IMR-90 (cell line): Measurements from ENCODE around the gene ZNRD2. TPM values are rescaled to one million over a fixed set of nuclear protein-coding genes. Genes with fewer than 3 reads are reported as not detected.

Experiments used
- ATAC-seq: fragments of 200-7000 bp; cut with Tn5 transposase; 2 replicates; pipeline ENCODE4 v1.9.1; 2020; ENCODE audit warnings: low read depth, mild to moderate bottlenecking, moderate library complexity
- BruUV-seq: library from RNA; stranded (reverse); fragments of 400-500 nt; replicated peaks from 2 replicates; lab custom pipeline; 2021; lab: Mats Ljungman, UMichigan
- CTCF ChIA-PET: fragments of 300-600 bp; formaldehyde crosslinking; extraction: SDS; loops from one replicate; lab custom pipeline; 2021; ENCODE audit warnings: antibody characterized with exemption; lab: Yijun Ruan, JAX
- POLR2A ChIA-PET: fragments of 300-600 bp; sonication (Branson Sonifier 250); formaldehyde crosslinking; loops from one replicate; lab custom pipeline; 2022; ENCODE audit warnings: antibody characterized with exemption; ENCODE audit not compliant: unreplicated experiment; lab: Charles Lee
- DNase-seq: peaks from one replicate; pipeline ENCODE4 v3.0.0; 2013
- H2AFZ ChIP-seq: replicated peaks from 2 replicates; pipeline ENCODE3; 2013; ENCODE audit warnings: low read length, mild to moderate bottlenecking; ENCODE audit not compliant: poor library complexity
- H2AK5ac ChIP-seq: 2 replicates; pipeline ENCODE4 v1.6.1; 2013; ENCODE audit warnings: low read depth, low read length, inconsistent platforms
- H2AK9ac ChIP-seq: replicated peaks from 2 replicates; pipeline ENCODE3; 2013; ENCODE audit warnings: mild to moderate bottlenecking, low read depth, low read length, moderate library complexity; ENCODE audit not compliant: poor library complexity
- H2BK120ac ChIP-seq: 2 replicates; pipeline ENCODE4 v1.6.1; 2013; ENCODE audit warnings: low read depth, low read length, inconsistent platforms
- H2BK15ac ChIP-seq: 3 replicates; pipeline ENCODE4 v1.6.1; 2013; ENCODE audit warnings: low read depth, low read length, inconsistent platforms
- H2BK20ac ChIP-seq: 2 replicates; pipeline ENCODE4 v1.6.1; 2013; ENCODE audit warnings: low read depth, mild to moderate bottlenecking, inconsistent platforms, low read length, moderate library complexity
- H2BK5ac ChIP-seq: 2 replicates; pipeline ENCODE4 v1.6.1; 2013; ENCODE audit warnings: mild to moderate bottlenecking, low read depth, low read length, inconsistent platforms; ENCODE audit not compliant: poor library complexity, severe bottlenecking
- H3K14ac ChIP-seq: replicated peaks from 2 replicates; pipeline ENCODE4 v1.6.1; 2013; ENCODE audit warnings: low read depth, low read length, inconsistent platforms
- H3K18ac ChIP-seq: 2 replicates; pipeline ENCODE4 v1.6.1; 2013; ENCODE audit warnings: low read depth, low read length, control low read depth
- H3K23ac ChIP-seq: 2 replicates; pipeline ENCODE4 v1.6.1; 2013; ENCODE audit warnings: low read depth, low read length, inconsistent platforms
- H3K27ac ChIP-seq: 2 replicates; pipeline ENCODE4 v1.5.1; 2013; ENCODE audit warnings: mild to moderate bottlenecking, control low read depth, low read length; ENCODE audit not compliant: insufficient read depth
- H3K27me3 ChIP-seq: 2 replicates; pipeline ENCODE4 v1.6.1; 2013; ENCODE audit warnings: low read length; ENCODE audit not compliant: control insufficient read depth, insufficient read depth
- H3K36me3 ChIP-seq: 2 replicates; pipeline ENCODE4 v1.6.1; 2013; ENCODE audit warnings: low read length, mixed read lengths; ENCODE audit not compliant: control insufficient read depth, insufficient read depth
- H3K4ac ChIP-seq: 2 replicates; pipeline ENCODE4 v1.6.1; 2013; ENCODE audit warnings: low read depth, low read length, inconsistent platforms
- H3K4me1 ChIP-seq: 2 replicates; pipeline ENCODE4 v1.6.1; 2013; ENCODE audit warnings: low read length, mixed read lengths; ENCODE audit not compliant: control insufficient read depth, insufficient read depth
- H3K4me2 ChIP-seq: 2 replicates; pipeline ENCODE4 v1.6.1; 2013; ENCODE audit warnings: low read depth, mild to moderate bottlenecking, control low read depth, low read length, moderate library complexity
- H3K4me3 ChIP-seq: 2 replicates; pipeline ENCODE4 v1.5.1; 2013; ENCODE audit warnings: low read depth, mild to moderate bottlenecking, control low read depth, low read length, moderate library complexity; ENCODE audit not compliant: insufficient read depth
- H3K56ac ChIP-seq: 2 replicates; pipeline ENCODE4 v1.6.1; 2013; ENCODE audit warnings: low read length, inconsistent platforms; ENCODE audit not compliant: insufficient read depth; ENCODE audit errors: extremely low read depth
- H3K79me1 ChIP-seq, 2 experiments: 2 replicates each; pipeline ENCODE4 v1.6.1; 2013; ENCODE audit warnings: low read length in 2 of 2, inconsistent platforms in 1 of 2, low read depth in 1 of 2
- H3K9ac ChIP-seq: 2 replicates; pipeline ENCODE4 v1.6.1; 2013; ENCODE audit warnings: low read depth, low read length, control low read depth
- H3K9me1 ChIP-seq: 2 replicates; pipeline ENCODE4 v1.6.1; 2013; ENCODE audit warnings: low read length, inconsistent platforms; ENCODE audit not compliant: insufficient read depth
- H3K9me3 ChIP-seq: 2 replicates; pipeline ENCODE4 v1.6.1; 2013; ENCODE audit warnings: low read length; ENCODE audit not compliant: control insufficient read depth, insufficient read depth
- H4K20me1 ChIP-seq: 2 replicates; pipeline ENCODE4 v1.6.1; 2013; ENCODE audit warnings: low read length, inconsistent platforms; ENCODE audit not compliant: insufficient read depth
- H4K5ac ChIP-seq: 2 replicates; pipeline ENCODE4 v1.6.1; 2013; ENCODE audit warnings: mild to moderate bottlenecking, low read depth, low read length, control low read depth
- H4K8ac ChIP-seq, 2 experiments: 2 replicates each; pipeline ENCODE4 v1.6.1; 2013; ENCODE audit warnings: low read depth in 2 of 2, low read length in 2 of 2, control low read depth in 1 of 2, inconsistent platforms in 1 of 2
- H4K91ac ChIP-seq: 2 replicates; pipeline ENCODE4 v1.6.1; 2013; ENCODE audit warnings: low read depth, low read length, inconsistent platforms; ENCODE audit not compliant: insufficient read depth
- CEBPB ChIP-seq: IDR thresholded peaks from 2 replicates; pipeline ENCODE4 v1.6.1; 2012; ENCODE audit warnings: low read depth, low read length, improper control_type of control experiment
- FOS ChIP-seq: fragments of 150-350 bp; IDR thresholded peaks from 2 replicates; pipeline ENCODE4 v1.6.1; 2016; ENCODE audit warnings: low read depth, low read length
- MAZ ChIP-seq: IDR thresholded peaks from 2 replicates; pipeline ENCODE4 v1.6.1; 2012; ENCODE audit warnings: low read depth, mild to moderate bottlenecking, low read length, improper control_type of control experiment, moderate library complexity, borderline replicate concordance
- RAD21 ChIP-seq: IDR thresholded peaks from 2 replicates; pipeline ENCODE4 v1.6.1; 2012; ENCODE audit warnings: low read length, improper control_type of control experiment
- RCOR1 ChIP-seq: IDR thresholded peaks from 2 replicates; pipeline ENCODE4 v1.6.1; 2012; ENCODE audit warnings: mild to moderate bottlenecking, low read length, improper control_type of control experiment; ENCODE audit not compliant: insufficient replicate concordance
- RFX5 ChIP-seq: IDR thresholded peaks from 2 replicates; pipeline ENCODE4 v1.8.0; 2012; ENCODE audit warnings: low read depth, mild to moderate bottlenecking, low read length, moderate library complexity
- WGBS, 2 experiments: methylation state at CpG; one replicate each; pipeline versions ENCODE4 v1.1.5 to v1.1.7; 2013; ENCODE audit warnings: missing lambda C conversion rate in 2 of 2; ENCODE audit not compliant: insufficient read length in 1 of 2; ENCODE audit errors: extremely low coverage in 2 of 2; 5-methylcytosine and 5-hydroxymethylcytosine counted together
- dilution Hi-C: fragments of 300-500 bp; cut with HindIII; formaldehyde crosslinking; loops from one replicate; pipeline ENCODE4 v1.14.3; 2018; ENCODE audit warnings: low sequenced_read_pairs; ENCODE audit not compliant: unreplicated experiment
- in situ Hi-C: fragments of 300-500 bp; cut with MboI; formaldehyde crosslinking; loops from 3 replicates; pipeline ENCODE4 v1.14.3; 2019; ENCODE audit warnings: low sequenced_read_pairs, inconsistent platforms, mixed read lengths
- intact Hi-C: fragments of 100-400 bp; cut with micrococcal nuclease; formaldehyde crosslinking; loops from 2 replicates; pipeline ENCODE4 v1.10.0; 2022
- polyA plus RNA-seq, 3 experiments: library from polyadenylated mRNA; depleted of rRNA; stranded (reverse); fragments of >200 nt; gene quantifications; 2 replicates each; pipeline ENCODE4 v1.2.3, GENCODE V29; 2012; ENCODE audit warnings: low replicate concordance in 1 of 3
- total RNA-seq: library from RNA; depleted of rRNA; stranded (reverse); fragments of >200 nt; gene quantifications from 2 replicates; pipeline ENCODE4 v1.2.3, GENCODE V29; 2012
- TF ChIP-seq, protein P1 (sequence below): fragments of 150-350 bp; IDR thresholded peaks from 2 replicates; pipeline ENCODE4 v1.6.1; 2016; ENCODE audit warnings: low read depth, mild to moderate bottlenecking, low read length, moderate library complexity, borderline replicate concordance

Gene ZNRD2
- total and polyA plus RNA-seq, 2 of the 4 experiments (the other 2 are of a cell fraction), result 75.6 to 90.3 TPM

DNA sequence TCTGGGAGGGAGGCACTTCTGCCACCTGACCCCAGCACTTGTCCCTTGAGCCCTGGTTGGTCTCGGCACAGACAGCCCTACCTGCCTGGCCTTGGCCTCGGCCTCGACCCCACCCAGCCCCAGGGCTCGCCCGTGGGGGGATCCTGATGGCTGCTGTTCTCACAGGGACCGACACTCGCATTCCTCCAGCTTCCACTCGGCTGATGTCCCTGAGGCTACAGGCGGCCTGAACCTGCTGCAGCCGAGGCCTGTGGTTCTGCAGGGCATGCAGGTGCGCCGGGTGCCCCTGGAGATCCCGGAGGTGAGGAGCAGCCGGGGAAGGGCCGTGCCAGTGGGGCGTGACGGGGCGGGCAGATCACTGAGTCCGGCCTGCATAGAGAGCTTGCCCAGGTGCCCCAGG lies 50.4 kb downstream of the ZNRD2 start:
- H4K8ac ChIP-seq, result no peak overlapping the region
- CTCF ChIA-PET, result no interaction called here
- H2AFZ ChIP-seq, result no peak overlapping the region
- H3K27me3 ChIP-seq, result no peaks in the 10 kb centered on the region
- no peak overlapping the region for H3K9ac ChIP-seq
- dilution Hi-C loops (no loop called here), in situ Hi-C loops (no loop called here), intact Hi-C loops (no loop called here)
- H2BK5ac ChIP-seq, result no peak overlapping the region
- TF ChIP-seq FOS (no peak), MAZ (no peak), CEBPB (no peak), RAD21 (no peak), RFX5 (no peak), RCOR1 (no peak)
- TF ChIP-seq, protein P1, sequence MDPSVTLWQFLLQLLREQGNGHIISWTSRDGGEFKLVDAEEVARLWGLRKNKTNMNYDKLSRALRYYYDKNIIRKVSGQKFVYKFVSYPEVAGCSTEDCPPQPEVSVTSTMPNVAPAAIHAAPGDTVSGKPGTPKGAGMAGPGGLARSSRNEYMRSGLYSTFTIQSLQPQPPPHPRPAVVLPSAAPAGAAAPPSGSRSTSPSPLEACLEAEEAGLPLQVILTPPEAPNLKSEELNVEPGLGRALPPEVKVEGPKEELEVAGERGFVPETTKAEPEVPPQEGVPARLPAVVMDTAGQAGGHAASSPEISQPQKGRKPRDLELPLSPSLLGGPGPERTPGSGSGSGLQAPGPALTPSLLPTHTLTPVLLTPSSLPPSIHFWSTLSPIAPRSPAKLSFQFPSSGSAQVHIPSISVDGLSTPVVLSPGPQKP, result no peak
- no peak overlapping the region for H4K91ac ChIP-seq
- no peak overlapping the region for H3K4ac ChIP-seq
- no peak overlapping the region for H3K23ac ChIP-seq
- no peaks in the 10 kb centered on the region for H3K9me3 ChIP-seq
- no peak overlapping the region for H2AK9ac ChIP-seq
- no peak overlapping the region for H3K27ac ChIP-seq
- BruUV-seq, result no TSS peak
- peaks cover 17 to 38% of the 10 kb centered on the region in 2 experiments for H3K79me1 ChIP-seq
- no peak overlapping the region for H3K56ac ChIP-seq
- H2BK120ac ChIP-seq, result no peak overlapping the region
- no peak overlapping the region for H2BK15ac ChIP-seq
- no peak overlapping the region for H2AK5ac ChIP-seq
- WGBS, 2 experiments, result 95% methylated on average over 11 of the region's 19 CpGs; no CpG with 5 or more reads in 1 of the 2 experiments
- no peak for DNase-seq
- H2BK20ac ChIP-seq, result no peak overlapping the region
- no peak overlapping the region for H3K4me2 ChIP-seq
- peaks cover 68% of the 10 kb centered on the region for H3K36me3 ChIP-seq
- no peak overlapping the region for H3K4me3 ChIP-seq
- peaks cover 21% of the 10 kb centered on the region for H4K20me1 ChIP-seq
- ATAC-seq, result no peak
- no peak overlapping the region for H4K5ac ChIP-seq
- H3K9me1 ChIP-seq, result no peaks in the 10 kb centered on the region
- H3K14ac ChIP-seq, result no peak overlapping the region
- H3K4me1 ChIP-seq, result peaks cover 3% of the 10 kb centered on the region; the same call in 1 of the 2 replicates
- H3K18ac ChIP-seq, result no peak overlapping the region
- POLR2A ChIA-PET, result no interaction called here
